BLaER1 (cell line): ENCODE results near the gene RGS5.

Experiments
- H3K27ac ChIP-seq: shearing (Covaris generic); formaldehyde crosslinking; 2 replicates; pipeline ENCODE4 v1.8.1; 2022
- H3K27me3 ChIP-seq: shearing (Covaris generic); formaldehyde crosslinking; 2 replicates; pipeline ENCODE4 v1.8.1; 2022
- H3K36me3 ChIP-seq: shearing (Covaris generic); formaldehyde crosslinking; 2 replicates; pipeline ENCODE4 v1.8.1; 2022
- H3K4me1 ChIP-seq: shearing (Covaris generic); formaldehyde crosslinking; 2 replicates; pipeline ENCODE4 v1.8.1; 2022
- H3K4me2 ChIP-seq: shearing (Covaris generic); formaldehyde crosslinking; 2 replicates; pipeline ENCODE4 v1.8.1; 2022
- H3K4me3 ChIP-seq: shearing (Covaris generic); formaldehyde crosslinking; 2 replicates; pipeline ENCODE4 v1.8.1; 2022
- H3K9ac ChIP-seq: shearing (Covaris generic); formaldehyde crosslinking; 2 replicates; pipeline ENCODE4 v1.8.1; 2022
- H3K9me3 ChIP-seq: shearing (Covaris generic); formaldehyde crosslinking; 2 replicates; pipeline ENCODE4 v1.8.1; 2022
- H4K20me1 ChIP-seq: shearing (Covaris generic); formaldehyde crosslinking; 2 replicates; pipeline ENCODE4 v1.8.1; 2022
- Cebpa-rat ChIP-seq: shearing (Covaris generic); IDR thresholded peaks from 2 replicates; pipeline ENCODE4 v1.8.1; 2022

The RGS5 gene

GRCh38 chr1:163148911-163149310 is 53.8 kb downstream of the RGS5 start:
- Histone ChIP-seq H4K20me1 (no peaks in the 10 kb centered on the region), H3K4me1 (no peaks in the 10 kb centered on the region), H3K9ac (no peak overlapping the region), H3K27me3 (no peaks in the 10 kb centered on the region), H3K4me2 (no peak overlapping the region), H3K36me3 (no peaks in the 10 kb centered on the region), H3K4me3 (no peak overlapping the region), H3K9me3 (no peaks in the 10 kb centered on the region), H3K27ac (no peak overlapping the region)
- no peak for TF ChIP-seq Cebpa-rat

- Histone ChIP-seq H3K4me2 (no peak overlapping the region), H3K27ac (no peak overlapping the region), H3K36me3 (no peaks in the 10 kb centered on the region), H3K27me3 (no peaks in the 10 kb centered on the region), H4K20me1 (no peaks in the 10 kb centered on the region), H3K9me3 (no peaks in the 10 kb centered on the region), H3K4me3 (no peak overlapping the region), H3K9ac (no peak overlapping the region), H3K4me1 (no peaks in the 10 kb centered on the region)
- TF ChIP-seq Cebpa-rat = no peak
These were observed 55.7 kb downstream of the RGS5 start for GRCh38 chr1:163147019-163147418.

- no peaks in the 10 kb centered on the region for H3K36me3 ChIP-seq
- H4K20me1 ChIP-seq = no peaks in the 10 kb centered on the region
- no peaks in the 10 kb centered on the region for H3K4me1 ChIP-seq
- H3K27ac ChIP-seq = no peak overlapping the region
- H3K4me2 ChIP-seq = no peak overlapping the region
- no peak overlapping the region for H3K4me3 ChIP-seq
- H3K27me3 ChIP-seq = no peaks in the 10 kb centered on the region
- no peak for TF ChIP-seq Cebpa-rat
- no peaks in the 10 kb centered on the region for H3K9me3 ChIP-seq
- no peak overlapping the region for H3K9ac ChIP-seq
These were observed 57.3 kb downstream of the RGS5 start for GRCh38 chr1:163145435-163145834.

- H3K27ac ChIP-seq = no peak overlapping the region
- no peak for TF ChIP-seq Cebpa-rat
- no peaks in the 10 kb centered on the region for H3K9me3 ChIP-seq
- no peaks in the 10 kb centered on the region for H4K20me1 ChIP-seq
- H3K36me3 ChIP-seq = no peaks in the 10 kb centered on the region
- no peak overlapping the region for H3K4me2 ChIP-seq
- H3K27me3 ChIP-seq = no peaks in the 10 kb centered on the region
- no peak overlapping the region for H3K4me3 ChIP-seq
- no peak overlapping the region for H3K9ac ChIP-seq
- H3K4me1 ChIP-seq = no peaks in the 10 kb centered on the region
These were observed 58.3 kb downstream of the RGS5 start for GRCh38 chr1:163144418-163144817.

GRCh38 chr1:163142152-163142551 is 60.6 kb downstream of the RGS5 start:
- H3K9me3 ChIP-seq = no peaks in the 10 kb centered on the region
- H3K9ac ChIP-seq = no peak overlapping the region
- H3K4me3 ChIP-seq = no peak overlapping the region
- H3K27ac ChIP-seq = no peak overlapping the region
- H3K36me3 ChIP-seq = no peaks in the 10 kb centered on the region
- no peak overlapping the region for H3K4me2 ChIP-seq
- H3K4me1 ChIP-seq = no peaks in the 10 kb centered on the region
- H3K27me3 ChIP-seq = no peaks in the 10 kb centered on the region
- no peak for TF ChIP-seq Cebpa-rat
- no peaks in the 10 kb centered on the region for H4K20me1 ChIP-seq

- H3K36me3 ChIP-seq = no peaks in the 10 kb centered on the region
- H3K4me1 ChIP-seq = no peaks in the 10 kb centered on the region
- no peak overlapping the region for H3K4me2 ChIP-seq
- no peaks in the 10 kb centered on the region for H3K27me3 ChIP-seq
- no peaks in the 10 kb centered on the region for H4K20me1 ChIP-seq
- H3K9me3 ChIP-seq = no peaks in the 10 kb centered on the region
- H3K27ac ChIP-seq = no peak overlapping the region
- no peak for TF ChIP-seq Cebpa-rat
- H3K9ac ChIP-seq = no peak overlapping the region
- H3K4me3 ChIP-seq = no peak overlapping the region
These were observed 61.2 kb downstream of the RGS5 start for GRCh38 chr1:163141556-163141955.

- H4K20me1 ChIP-seq = no peaks in the 10 kb centered on the region
- H3K27ac ChIP-seq = no peak overlapping the region
These were observed 65.0 kb downstream of the RGS5 start for GRCh38 chr1:163137556-163138265.

GRCh38 chr1:163131981-163132380 is 70.7 kb downstream of the RGS5 start:
- no peaks in the 10 kb centered on the region for H3K9me3 ChIP-seq
- no peak overlapping the region for H3K4me3 ChIP-seq
- H3K4me2 ChIP-seq = no peak overlapping the region
- H3K9ac ChIP-seq = no peak overlapping the region
- TF ChIP-seq Cebpa-rat = no peak
- no peaks in the 10 kb centered on the region for H3K27me3 ChIP-seq
- H3K36me3 ChIP-seq = no peaks in the 10 kb centered on the region
- H3K27ac ChIP-seq = no peak overlapping the region
- H4K20me1 ChIP-seq = no peaks in the 10 kb centered on the region
- H3K4me1 ChIP-seq = no peaks in the 10 kb centered on the region

More at GRCh38 chr1:163137556-163138265, 65.0 kb downstream of the RGS5 start:
- Histone ChIP-seq H3K27me3 (no peaks in the 10 kb centered on the region), H3K4me1 (no peaks in the 10 kb centered on the region), H3K4me3 (no peak overlapping the region), H3K4me2 (no peak overlapping the region), H3K36me3 (no peaks in the 10 kb centered on the region), H3K9me3 (no peaks in the 10 kb centered on the region), H3K9ac (no peak overlapping the region)
- no peak for TF ChIP-seq Cebpa-rat

- Histone ChIP-seq H3K4me1 (no peaks in the 10 kb centered on the region), H3K36me3 (no peaks in the 10 kb centered on the region), H3K9me3 (no peaks in the 10 kb centered on the region), H3K4me2 (no peak overlapping the region), H3K27ac (no peak overlapping the region), H3K27me3 (no peaks in the 10 kb centered on the region), H3K9ac (no peak overlapping the region), H3K4me3 (no peak overlapping the region), H4K20me1 (no peaks in the 10 kb centered on the region)
- TF ChIP-seq Cebpa-rat = no peak
These were observed 72.4 kb downstream of the RGS5 start for GRCh38 chr1:163130225-163130856.

- no peaks in the 10 kb centered on the region for H3K27me3 ChIP-seq
- no peaks in the 10 kb centered on the region for H3K9me3 ChIP-seq
- no peaks in the 10 kb centered on the region for H4K20me1 ChIP-seq
- no peak overlapping the region for H3K4me2 ChIP-seq
- no peak overlapping the region for H3K27ac ChIP-seq
- no peak for TF ChIP-seq Cebpa-rat
- no peak overlapping the region for H3K4me3 ChIP-seq
- H3K9ac ChIP-seq = no peak overlapping the region
- no peaks in the 10 kb centered on the region for H3K36me3 ChIP-seq
- no peaks in the 10 kb centered on the region for H3K4me1 ChIP-seq
These were observed 74.4 kb downstream of the RGS5 start for GRCh38 chr1:163128282-163128681.
